ENCODE data around the gene CNTNAP2.
A peak's percentile ranks its signal among the peaks of the same experiment; 100 is the strongest.

The CNTNAP2 gene

DNA sequence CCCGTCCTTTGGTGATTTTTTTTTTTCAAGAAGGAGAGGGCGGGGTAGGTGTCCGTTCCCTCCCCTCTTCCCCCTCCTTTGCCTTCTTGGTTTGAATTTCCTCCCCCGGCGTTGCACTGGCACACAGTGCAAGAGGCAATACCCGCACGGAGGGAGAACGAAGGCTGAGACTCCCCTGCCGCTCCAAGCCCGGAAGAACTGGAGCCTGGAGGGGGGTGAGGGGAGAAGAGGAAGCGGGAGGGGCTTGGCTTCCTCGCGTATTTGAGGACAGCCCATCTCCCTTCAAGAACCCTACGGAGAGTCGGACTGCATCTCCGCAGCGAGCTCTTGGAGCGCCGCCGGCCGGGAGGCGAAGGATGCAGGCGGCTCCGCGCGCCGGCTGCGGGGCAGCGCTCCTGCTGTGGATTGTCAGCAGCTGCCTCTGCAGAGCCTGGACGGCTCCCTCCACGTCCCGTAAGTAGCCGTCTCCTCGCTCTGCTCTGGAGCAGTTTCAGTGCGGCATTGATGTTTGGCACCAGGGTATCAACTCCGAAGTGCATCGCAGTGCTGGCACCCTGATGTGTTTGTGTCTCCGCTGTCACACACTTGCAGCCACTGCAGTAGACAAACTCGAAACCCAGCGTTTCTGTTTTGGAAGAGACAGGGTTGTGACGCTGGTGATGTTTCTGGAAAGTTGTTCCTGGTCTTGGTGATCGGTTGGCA, at the start of gene CNTNAP2:
CNTNAP2 (plus strand) TSS at position 281 of the 702 bp plus-strand sequence; CDS start at position 357, 76 bp downstream.
- peak; percentile 52 for DNase-seq

DNA sequence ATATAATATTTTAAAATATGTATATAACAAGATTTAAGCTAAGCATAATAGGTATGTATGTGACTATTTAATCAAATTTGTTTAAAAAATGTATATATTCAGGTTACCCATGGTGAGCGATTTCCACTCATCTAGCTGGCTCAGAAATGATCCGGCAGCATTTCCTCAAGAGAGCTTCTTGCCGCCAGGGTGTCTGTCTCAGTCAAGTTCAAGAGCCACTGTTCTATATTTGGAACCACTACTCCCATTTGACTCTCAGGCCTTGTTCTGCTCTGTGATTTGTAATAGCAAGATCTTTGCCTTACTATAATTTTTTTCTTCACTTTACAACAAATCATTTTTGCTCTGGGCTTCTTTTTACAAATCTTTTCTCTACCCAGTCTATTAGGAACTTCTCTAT, 48.7 kb upstream of the CNTNAP2 start:
- DNase-seq, result no peak

DNA sequence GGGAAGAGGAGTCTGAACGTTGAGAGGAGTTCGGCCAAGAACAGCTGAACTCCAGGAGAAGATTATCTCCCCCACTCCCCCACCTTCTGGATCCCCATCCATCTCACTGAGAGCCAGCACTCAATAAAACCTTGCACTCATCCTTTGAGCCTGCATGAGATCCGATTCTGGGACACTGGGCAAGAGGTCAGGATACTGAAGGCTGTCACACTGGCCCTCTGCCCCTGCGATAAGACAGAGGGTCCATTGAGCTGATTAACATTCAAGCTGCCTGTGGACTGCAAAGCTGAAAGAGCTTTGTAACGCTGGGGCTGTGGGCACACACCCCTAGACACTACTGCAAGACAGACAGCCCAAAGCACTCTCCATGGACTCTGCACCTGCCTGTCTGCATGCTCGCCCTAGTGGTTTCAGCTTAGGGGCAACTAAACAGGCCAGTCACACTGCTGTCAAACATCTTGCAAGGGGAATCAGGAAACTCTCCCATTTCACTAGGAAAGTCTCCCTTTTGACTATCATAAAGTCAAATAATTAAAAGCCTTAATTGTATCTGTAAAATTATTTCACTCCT, 42.3 kb upstream of the CNTNAP2 start:
- no peak for DNase-seq

DNA sequence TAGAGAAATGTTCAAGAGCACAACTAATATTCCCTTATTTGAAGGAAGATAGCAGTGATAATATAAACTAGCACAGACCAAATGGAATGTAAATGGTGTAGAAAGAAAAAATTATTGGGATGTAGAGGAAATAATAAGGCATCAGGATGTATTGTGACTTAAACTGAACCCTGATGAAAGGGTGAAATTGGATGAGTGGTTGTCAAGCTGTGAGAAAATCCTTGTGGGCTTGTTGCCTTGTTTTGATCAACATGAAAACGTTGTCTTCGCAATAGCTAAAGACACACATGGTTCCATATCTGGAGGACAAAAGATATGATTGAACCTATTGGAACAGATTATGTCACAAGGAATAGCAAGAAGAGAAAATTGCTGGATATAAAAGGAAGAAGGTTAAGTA, 40.3 kb upstream of the CNTNAP2 start:
- no peak for DNase-seq

DNA sequence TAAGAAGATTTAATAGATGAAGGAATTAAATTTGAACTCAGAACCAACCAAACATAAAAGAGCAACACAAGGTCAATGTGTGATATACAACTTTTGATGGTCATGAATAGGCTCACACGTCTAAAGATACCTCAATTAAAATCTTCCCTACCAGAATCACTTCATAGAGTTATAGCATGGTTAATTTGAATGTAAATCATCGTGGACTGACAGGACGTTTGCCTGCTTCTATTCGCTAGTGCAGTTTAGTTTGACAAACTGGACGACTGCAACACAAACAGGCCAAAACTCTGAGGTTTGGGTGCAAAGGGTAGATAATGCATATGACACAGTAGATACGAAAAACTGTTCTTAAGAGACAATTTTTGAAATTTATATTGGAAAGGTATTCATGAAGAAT, 32.5 kb upstream of the CNTNAP2 start:
- no peak for DNase-seq

DNA sequence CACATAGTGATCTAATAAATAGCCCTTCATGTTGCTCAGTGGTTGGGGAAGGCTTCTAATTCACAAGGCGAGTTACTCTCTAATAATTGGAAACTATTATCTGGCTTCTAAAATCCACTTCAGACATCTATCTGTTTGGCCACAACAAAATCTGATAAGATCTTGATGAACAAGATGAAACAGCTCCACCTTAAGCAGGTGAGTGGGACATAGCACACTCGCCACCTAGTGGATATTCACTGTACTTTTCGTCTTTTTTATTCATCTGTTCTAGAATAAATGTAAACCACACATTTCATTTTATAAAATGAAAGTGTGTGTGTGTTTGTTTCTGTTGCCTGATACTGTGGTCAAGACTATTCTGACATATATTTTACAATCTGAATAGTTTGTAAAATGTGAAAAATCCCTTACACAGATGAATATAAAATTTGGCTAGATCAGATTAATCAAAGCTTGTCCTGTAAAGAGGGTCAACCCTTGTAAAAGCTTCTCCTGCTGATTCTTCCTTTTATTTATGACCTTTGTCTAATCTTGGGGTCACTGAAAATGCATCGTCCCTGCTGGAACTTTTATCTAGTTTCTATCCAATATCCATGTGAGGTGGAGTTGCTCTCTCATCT, 26.5 kb upstream of the CNTNAP2 start:
- DNase-seq, result peak; percentile 17

DNA sequence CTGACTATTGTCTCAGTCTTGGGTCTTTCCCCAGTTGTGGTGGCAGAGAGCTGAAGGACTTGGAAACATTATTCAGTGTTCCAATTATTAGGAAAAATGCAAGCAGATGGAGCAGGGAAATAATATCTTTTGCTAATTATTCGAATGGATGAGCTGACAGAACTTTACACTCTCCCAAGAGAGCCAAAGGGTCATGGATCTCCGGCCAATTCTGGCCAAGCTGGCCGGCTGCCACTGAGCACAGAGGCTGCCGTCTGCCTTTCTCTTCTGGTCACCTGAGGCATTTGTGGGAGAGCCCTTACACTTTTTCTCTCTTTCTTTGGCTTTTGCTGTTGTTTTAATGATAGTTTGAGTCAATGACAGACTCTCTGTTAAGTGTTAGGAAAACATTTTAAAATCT, 22.2 kb upstream of the CNTNAP2 start:
- DNase-seq, result no peak

DNA sequence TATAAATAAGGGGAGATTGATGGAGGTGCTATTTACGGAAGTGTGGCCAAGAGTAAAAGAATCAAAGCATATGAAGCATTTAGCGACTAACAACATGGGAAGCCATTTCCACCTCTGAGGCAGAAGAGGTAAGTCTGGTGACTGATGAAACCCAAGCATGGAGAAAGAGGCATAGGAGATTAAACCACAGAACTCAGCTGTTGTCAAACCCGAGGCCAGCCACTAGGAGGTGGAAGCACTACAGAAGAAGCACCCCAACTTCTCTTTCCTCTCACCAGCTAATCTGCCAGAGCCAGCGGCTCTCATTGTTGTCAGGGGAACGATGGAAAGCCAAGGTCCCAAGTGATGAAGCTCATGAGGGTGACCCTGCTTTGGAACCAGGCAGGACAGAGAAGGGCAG, 19.6 kb upstream of the CNTNAP2 start:
- peak; percentile 42 for DNase-seq

DNA sequence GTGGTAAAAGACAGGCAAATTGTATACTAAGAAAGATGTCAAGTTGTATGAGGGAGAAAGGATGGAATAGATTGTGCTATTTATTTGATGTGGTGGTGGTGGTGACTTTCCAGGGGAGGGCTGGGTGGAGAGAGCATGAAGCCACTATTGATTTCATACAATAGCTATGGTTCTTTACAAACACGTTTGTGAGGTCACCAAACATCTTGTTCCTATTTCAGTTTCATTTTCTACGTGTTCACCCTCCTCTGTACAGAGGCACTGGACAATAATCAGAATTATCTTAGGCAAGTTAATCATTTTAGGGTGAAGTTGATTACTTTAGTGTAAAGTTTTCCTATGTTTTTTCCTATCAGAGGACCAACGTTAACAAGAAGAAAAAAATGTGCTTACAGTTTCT, 10.3 kb upstream of the CNTNAP2 start:
- no peak for DNase-seq

DNA sequence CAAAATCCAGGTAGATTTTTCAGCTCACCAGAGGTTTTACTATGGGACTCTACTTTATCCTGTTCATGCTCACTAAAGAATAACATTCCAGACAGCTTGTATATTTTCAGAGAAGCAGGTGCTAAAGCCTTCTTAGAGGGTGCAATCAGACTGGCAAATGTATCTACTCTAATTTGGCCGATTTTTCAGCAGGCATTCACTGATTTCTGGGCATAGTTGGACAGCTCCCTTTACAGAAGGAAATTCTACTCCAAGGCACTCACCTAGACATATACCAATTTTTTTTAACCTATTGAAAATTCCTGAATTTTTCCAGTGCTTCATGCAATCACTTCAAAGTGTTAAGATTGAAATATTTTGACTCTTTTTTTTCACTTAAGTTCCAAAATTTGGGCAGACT, 3.8 kb upstream of the CNTNAP2 start:
- DNase-seq, result no peak

DNA sequence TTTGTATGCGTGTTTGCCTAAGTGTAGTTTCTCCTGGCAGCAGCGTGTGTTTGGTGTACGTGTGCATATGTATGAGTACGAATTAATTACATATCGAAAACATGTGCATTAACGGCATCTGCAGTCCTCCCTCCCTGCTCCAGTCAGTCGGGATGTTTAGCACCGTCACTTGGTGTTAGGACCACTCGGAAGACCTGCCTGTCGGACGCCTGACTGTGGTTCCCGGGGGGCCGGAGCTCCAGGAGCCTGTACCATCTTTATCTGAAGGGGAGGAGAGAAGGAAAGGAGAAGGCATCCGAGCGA, 1.1 kb upstream of the CNTNAP2 start:
- no peak for DNase-seq

DNA sequence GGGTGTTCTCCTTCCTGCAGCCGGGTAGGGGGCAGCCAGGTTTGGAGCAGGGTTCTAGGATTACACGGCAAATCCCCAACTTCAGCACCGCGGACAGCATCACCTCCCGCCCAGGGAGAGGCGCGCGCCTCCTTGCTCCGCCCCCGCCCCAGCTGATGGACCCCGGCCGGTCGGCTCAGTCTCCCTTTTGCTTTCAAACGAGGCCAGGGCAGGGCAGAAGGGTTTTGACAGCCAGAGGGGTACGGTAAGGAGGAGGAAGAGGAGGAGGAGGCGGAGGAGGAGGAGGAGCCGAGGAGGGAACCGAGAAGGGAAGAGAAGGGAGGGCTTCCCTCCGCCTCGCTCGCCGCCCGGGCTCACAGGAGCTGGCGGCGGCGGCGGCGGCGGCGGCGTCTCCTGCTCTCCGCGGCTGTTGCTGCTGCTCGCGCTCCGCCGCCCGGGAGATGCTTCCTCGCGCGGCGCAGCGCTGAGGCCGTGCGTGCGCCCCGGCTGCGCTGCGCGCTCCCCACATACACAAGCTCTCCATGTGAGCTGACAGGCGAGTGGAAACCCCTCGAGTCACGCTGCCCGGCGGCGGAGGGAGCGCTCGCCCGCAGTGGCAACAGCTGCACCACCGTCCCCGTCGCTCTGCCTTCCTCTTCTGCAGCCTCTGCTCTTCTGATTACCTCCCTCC, 615 bp upstream of the CNTNAP2 start:
- peak; percentile 52 for DNase-seq

DNA sequence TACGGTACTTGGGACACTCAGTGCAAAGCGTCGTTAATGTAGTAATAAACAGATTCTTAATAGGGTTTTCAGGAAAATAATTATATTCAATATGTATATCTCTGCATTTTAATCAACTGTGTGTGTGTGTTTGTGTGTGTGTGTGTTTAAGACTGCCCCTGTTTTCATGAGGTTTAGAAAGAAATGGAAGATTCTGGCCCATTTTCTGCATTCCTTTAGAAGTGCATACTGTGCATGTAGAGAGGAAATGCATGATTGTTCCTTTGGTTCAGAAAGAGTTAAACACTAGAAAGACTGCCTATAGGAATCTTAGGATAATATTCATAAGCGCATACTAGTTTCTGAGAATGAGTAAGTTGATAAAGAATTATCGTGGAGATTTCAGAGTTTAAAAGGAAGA, 975 bp downstream of the CNTNAP2 start:
- DNase-seq, result no peak

DNA sequence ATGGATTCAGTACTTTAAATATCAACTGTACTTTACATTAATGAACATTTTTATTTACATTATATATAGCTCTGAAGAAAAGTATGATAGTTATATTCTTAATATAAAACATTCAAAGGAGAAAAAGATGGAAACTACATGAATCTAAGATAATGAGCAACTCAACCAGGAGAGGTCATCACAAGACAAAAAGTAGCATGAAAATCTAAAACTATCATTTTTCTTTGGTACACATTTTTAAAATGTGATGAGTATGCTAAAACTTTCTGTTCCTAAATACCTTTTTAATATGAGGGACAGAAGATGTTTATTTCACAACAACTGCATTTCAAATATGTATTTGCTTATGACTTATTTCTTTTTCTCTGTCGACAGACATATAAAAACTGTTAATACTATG, 2.4 kb downstream of the CNTNAP2 start:
- DNase-seq, result no peak

DNA sequence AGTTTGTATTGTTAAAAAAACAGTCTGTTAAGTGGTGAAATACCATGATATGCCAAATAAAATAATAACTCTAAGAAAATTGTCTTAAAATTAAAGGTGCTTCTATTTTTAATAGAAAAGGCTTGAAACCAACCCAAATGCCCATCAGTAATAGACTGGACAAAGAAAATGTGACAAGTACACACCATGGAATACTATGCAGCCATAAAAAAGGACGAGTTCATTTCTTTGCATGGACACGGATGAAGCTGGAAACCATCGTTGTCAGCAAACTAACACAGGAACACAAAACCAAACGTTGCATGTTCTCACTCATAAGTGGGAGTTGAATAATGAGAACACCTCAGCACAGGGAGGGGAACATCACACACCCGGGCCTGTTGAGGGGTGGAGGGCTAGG, 7.1 kb downstream of the CNTNAP2 start:
- no peak for DNase-seq

DNA sequence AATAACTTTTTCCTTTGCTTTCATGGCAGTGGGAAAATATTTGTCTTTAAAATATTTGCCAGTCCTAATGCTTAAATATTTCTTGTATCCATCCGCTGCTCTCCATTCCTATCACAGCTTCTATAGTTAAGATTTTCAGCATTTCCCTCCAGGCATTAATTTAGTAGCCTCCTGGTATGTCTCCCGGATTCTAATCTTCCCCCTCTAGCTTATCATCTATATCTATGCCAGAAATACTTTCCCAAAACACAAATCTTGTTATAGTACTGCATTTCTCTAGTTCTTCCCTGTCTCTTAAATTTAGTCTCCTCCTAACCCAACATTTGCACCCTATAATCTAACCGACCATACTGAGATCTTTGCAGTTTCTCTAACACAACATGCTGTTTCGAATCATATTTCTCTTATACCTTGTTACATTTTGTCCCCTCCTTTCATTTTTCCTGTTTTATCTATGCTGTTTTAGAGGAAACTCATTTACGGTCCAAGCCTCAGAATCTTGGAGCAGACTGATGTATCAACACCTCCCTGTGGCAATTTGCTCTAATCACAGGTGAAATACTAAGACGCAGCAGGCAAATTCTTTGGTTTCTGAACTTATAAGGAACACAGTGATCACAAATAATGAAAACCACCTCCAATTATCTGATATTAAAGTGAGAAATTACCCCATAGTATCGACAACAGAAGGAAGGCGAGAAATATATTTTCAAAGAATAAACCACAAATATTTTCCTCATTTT, 10.3 kb downstream of the CNTNAP2 start:
- no peak for DNase-seq

DNA sequence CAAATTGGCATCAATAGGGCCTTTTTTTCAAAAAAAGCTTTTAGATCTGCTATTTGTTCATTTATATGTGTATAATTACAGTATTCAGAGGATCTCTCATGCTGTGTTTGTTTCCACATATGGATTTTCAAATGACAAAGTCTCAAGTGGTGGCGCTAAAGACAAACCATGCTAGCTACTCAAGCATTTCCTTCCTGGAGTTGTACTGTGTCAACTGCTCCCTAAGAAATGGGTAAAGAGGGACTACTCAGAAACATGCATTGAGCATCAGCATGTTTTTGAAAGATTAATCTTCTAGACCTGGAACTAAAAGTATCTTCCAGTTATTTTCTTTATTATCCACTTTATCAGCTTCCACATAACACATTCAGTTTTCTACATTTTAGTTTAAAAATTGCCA, 12.7 kb downstream of the CNTNAP2 start:
- DNase-seq, result no peak

DNA sequence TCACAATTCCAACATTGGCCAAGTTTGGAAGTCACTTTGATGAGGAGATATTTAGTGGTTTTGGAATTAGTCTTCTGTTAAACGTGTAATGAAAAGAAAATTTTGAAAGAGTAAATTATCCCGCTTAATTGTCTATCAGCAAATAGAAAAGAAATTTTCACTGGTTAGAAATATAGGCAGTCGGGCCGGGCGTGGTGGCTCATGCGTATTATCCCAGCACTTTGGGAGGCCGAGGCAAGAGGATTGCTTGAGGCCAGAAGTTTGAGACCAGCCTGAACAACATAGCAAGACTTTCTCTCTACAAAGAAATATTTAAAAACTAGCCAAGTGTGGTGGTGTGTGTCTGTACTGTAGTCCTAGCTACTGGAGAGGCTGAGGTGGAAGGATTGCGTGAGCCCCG, 13.4 kb downstream of the CNTNAP2 start:
- no peak for DNase-seq

DNA sequence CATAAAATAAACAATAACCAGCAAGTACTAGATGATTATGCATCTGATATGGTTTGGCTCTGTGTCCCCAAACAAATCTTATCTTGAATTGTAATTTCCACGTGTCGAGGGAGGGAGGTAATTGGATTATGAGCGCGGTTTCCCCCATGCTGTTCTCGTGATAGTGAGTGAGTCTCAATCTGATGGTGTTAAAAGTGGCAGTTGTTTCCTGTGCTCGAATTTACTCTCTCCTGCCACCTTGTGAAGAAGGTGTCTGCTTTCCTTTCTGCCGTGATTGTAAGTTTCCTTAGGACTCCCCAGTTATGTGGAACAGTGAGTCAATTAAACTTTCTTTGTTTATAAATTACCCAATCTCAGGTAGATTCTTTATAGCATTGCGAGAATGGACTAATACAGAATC, 15.1 kb downstream of the CNTNAP2 start:
- DNase-seq, result no peak

DNA sequence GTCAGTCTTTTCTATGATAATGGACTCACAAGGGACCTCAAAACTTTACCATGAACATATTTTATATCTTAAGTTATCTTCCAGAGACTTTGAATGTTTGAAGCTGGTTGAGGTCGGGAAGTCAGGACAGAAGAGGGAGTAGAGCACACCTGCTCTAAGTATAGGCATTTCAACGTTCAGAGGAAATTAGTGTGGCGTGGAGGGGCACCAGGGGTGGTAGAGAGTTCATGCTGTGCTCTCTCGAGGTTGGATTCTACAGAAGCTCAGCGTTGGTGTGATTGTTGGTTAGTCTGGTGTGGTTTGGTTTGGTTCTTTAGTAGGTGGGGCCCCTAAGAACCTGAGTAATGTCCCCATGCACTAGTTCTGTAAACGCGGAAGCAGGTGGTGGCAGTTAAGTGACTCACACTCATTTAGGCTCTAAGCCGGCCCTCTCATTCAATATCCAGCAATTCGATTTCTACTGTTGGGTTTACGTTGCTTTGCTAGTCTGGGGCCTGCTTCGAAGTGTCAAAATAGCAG, 19.8 kb downstream of the CNTNAP2 start:
- DNase-seq, result no peak

DNA sequence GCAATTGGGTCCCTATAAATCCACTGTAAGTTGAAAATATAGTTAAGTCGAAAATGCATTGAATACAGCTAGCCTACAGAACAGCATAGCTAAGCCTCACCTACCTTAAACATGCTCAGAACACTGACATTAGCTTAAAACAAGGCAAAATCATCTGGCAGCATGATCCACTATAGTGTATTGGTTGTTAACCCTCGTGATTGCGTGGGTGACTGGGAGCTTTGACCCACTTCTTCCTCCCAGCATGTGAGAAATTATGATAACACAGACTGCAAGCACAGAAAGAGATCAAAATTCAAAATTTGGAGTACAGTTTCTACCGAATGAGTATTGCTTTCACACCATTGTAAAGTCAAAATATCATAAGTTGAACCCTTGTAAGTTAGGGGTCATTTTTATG, 22.3 kb downstream of the CNTNAP2 start:
- DNase-seq, result no peak

DNA sequence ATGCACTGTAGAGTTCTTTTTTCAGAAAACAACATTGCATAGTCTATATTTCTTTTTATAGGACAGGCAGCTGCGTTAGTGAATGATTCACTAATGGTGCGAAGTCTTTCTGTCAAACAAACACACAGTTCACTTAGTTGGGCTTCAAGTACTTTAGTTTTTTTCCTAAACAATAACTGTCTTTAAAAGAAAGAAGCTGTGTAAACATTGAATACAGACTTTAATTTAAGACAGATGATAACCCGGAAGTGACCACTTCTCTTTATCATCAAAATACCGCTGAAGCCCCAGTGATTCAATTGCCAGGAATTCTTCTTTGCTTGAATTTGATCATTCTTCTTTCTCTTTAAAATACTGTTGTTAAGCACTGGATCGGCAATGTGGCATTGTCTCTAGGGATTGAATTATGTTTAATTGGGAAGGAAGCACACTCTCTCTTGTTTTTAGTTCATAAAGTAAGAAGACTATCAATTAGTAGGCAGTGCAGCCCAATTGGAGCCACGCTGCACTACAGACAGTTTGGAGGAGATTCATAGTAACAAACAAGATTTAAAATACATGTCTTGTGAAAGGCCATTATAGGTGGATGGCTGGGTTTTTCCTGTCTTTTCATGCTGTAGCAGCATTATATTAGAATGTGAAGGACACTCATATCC, 30.4 kb downstream of the CNTNAP2 start:
- DNase-seq, result peak; percentile 83

DNA sequence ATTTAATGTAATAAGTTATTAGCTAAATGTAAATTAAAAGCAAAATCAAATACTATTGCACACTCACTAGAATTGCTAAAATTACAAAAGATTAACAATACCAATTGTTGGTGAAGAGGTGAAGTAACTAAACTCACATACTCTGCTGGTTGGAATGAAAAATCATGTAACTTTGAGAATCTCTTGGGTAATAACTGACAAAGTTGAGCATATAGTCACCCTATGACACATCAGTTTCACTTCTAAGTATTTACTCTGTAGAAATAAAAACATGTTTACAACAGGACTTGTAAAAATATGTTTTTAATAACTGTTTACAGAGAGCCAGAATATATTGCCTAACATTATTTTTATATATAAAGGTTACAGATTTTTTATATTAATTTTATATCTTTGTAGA, 33.6 kb downstream of the CNTNAP2 start:
- peak; percentile 65 for DNase-seq
